Lower leg skin (tissue), 3 donors: ENCODE results near the gene RASL11B.

Experiments
- CTCF ChIP-seq, 3 donors: fragments of 450-650 bp; IDR thresholded peaks; one replicate each; pipeline ENCODE4 v1.5.1; 2016; ENCODE audit warnings: antibody characterized with exemption in 3 of 3, mild to moderate bottlenecking in 3 of 3, moderate library complexity in 2 of 3
- POLR2A ChIP-seq, 2 donors: fragments of 450-650 bp; IDR thresholded peaks; one replicate each; pipeline ENCODE4 v1.6.1; 2016 to 2017; ENCODE audit warnings: antibody characterized with exemption in 2 of 2, mild to moderate bottlenecking in 1 of 2, moderate library complexity in 1 of 2

- TF ChIP-seq CTCF (IDR thresholded peaks at IDR 0.05), result no peak
- TF ChIP-seq POLR2A (IDR thresholded peaks at IDR 0.05), result no peak
These were observed 820 bp upstream of the RASL11B start for GRCh38 chr4:52861171-52861823.
